Measurements from ENCODE around the gene KLHL7. TPM values are rescaled to one million over a fixed set of nuclear protein-coding genes. Genes with fewer than 3 reads are reported as not detected.
"Not testable (repeated sequence)": the region's sequence is repeated elsewhere in the genome, so short reads cannot be mapped to it uniquely, and the experiment has no call there.

Gene KLHL7
- polyA plus RNA-seq, 1 donor = 28.6 TPM

GRCh38 chr7:23123007-23123406 is 17.4 kb downstream of the KLHL7 start:
- DNase-seq = no peak
- Histone ChIP-seq H3K27me3 (ENCODE audit: control insufficient read depth, insufficient read depth, low read length) (no peaks in the 10 kb centered on the region), H3K4me3 (ENCODE audit: low read length) (no peak overlapping the region), H3K4me1 (ENCODE audit: control insufficient read depth, insufficient read depth, low read length) (no peaks in the 10 kb centered on the region), H3K9me3 (ENCODE audit: control insufficient read depth, low read depth, low read length) (no peaks in the 10 kb centered on the region), H3K27ac (ENCODE audit: low read length) (no peak overlapping the region), H3K36me3 (ENCODE audit: control insufficient read depth, insufficient read depth, low read length) (peaks cover 26% of the 10 kb centered on the region)
- WGBS (ENCODE audit: insufficient coverage, low lambda C conversion rate) = 100% methylated on average over 1 of the region's 2 CpGs

GRCh38 chr7:23123465-23123864 is 17.9 kb downstream of the KLHL7 start:
- Histone ChIP-seq H3K36me3 (ENCODE audit: control insufficient read depth, insufficient read depth, low read length) (peaks cover 24% of the 10 kb centered on the region), H3K9me3 (ENCODE audit: control insufficient read depth, low read depth, low read length) (no peaks in the 10 kb centered on the region), H3K27me3 (ENCODE audit: control insufficient read depth, insufficient read depth, low read length) (no peaks in the 10 kb centered on the region), H3K27ac (ENCODE audit: low read length) (no peak overlapping the region), H3K4me3 (ENCODE audit: low read length) (no peak overlapping the region), H3K4me1 (ENCODE audit: control insufficient read depth, insufficient read depth, low read length) (no peaks in the 10 kb centered on the region)
- 83% methylated on average over 3 of the region's 5 CpGs for WGBS (ENCODE audit: insufficient coverage, low lambda C conversion rate)
- DNase-seq = no peak

GRCh38 chr7:23129036-23129435 is 23.5 kb downstream of the KLHL7 start:
- Histone ChIP-seq H3K27ac (ENCODE audit: low read length) (no peak overlapping the region), H3K4me1 (ENCODE audit: control insufficient read depth, insufficient read depth, low read length) (no peaks in the 10 kb centered on the region), H3K9me3 (ENCODE audit: control insufficient read depth, low read depth, low read length) (no peaks in the 10 kb centered on the region), H3K27me3 (ENCODE audit: control insufficient read depth, insufficient read depth, low read length) (no peaks in the 10 kb centered on the region), H3K36me3 (ENCODE audit: control insufficient read depth, insufficient read depth, low read length) (peaks cover 26% of the 10 kb centered on the region), H3K4me3 (ENCODE audit: low read length) (no peak overlapping the region)
- no peak for DNase-seq
- no CpG with 5 or more reads among the region's 4 CpGs for WGBS (ENCODE audit: insufficient coverage, low lambda C conversion rate)

- not testable (repeated sequence) for H3K27ac ChIP-seq (ENCODE audit: low read length); H3K4me1 ChIP-seq (ENCODE audit: control insufficient read depth, insufficient read depth, low read length); DNase-seq; H3K27me3 ChIP-seq (ENCODE audit: control insufficient read depth, insufficient read depth, low read length); H3K4me3 ChIP-seq (ENCODE audit: low read length); H3K9me3 ChIP-seq (ENCODE audit: control insufficient read depth, low read depth, low read length)
- WGBS (ENCODE audit: insufficient coverage, low lambda C conversion rate) = no CpG with 5 or more reads among the region's 2 CpGs
- peaks cover 13% of the 10 kb centered on the region for H3K36me3 ChIP-seq (ENCODE audit: control insufficient read depth, insufficient read depth, low read length)
These were observed 26.2 kb downstream of the KLHL7 start for GRCh38 chr7:23131799-23132198.

GRCh38 chr7:23133797-23134196 is 28.2 kb downstream of the KLHL7 start:
- Histone ChIP-seq H3K9me3 (ENCODE audit: control insufficient read depth, low read depth, low read length) (no peaks in the 10 kb centered on the region), H3K36me3 (ENCODE audit: control insufficient read depth, insufficient read depth, low read length) (peaks cover 7% of the 10 kb centered on the region), H3K27me3 (ENCODE audit: control insufficient read depth, insufficient read depth, low read length) (no peaks in the 10 kb centered on the region), H3K27ac (ENCODE audit: low read length) (no peak overlapping the region), H3K4me1 (ENCODE audit: control insufficient read depth, insufficient read depth, low read length) (no peaks in the 10 kb centered on the region), H3K4me3 (ENCODE audit: low read length) (no peak overlapping the region)
- DNase-seq = no peak

- DNase-seq = peak in 1 of 2 donors; percentile 2
- H3K27me3 ChIP-seq (ENCODE audit: control insufficient read depth, insufficient read depth, low read length) = no peaks in the 10 kb centered on the region
- peaks cover under 1% of the 10 kb centered on the region for H3K36me3 ChIP-seq (ENCODE audit: control insufficient read depth, insufficient read depth, low read length)
- WGBS (ENCODE audit: insufficient coverage, low lambda C conversion rate) = no CpG with 5 or more reads among the region's 1 CpG
- H3K27ac ChIP-seq (ENCODE audit: low read length) = no peak overlapping the region
- no peaks in the 10 kb centered on the region for H3K4me1 ChIP-seq (ENCODE audit: control insufficient read depth, insufficient read depth, low read length)
- H3K9me3 ChIP-seq (ENCODE audit: control insufficient read depth, low read depth, low read length) = no peaks in the 10 kb centered on the region
- H3K4me3 ChIP-seq (ENCODE audit: low read length) = no peak overlapping the region
These were observed 30.2 kb downstream of the KLHL7 start for GRCh38 chr7:23135755-23136154.

- DNase-seq = no peak
- no peaks in the 10 kb centered on the region for H3K9me3 ChIP-seq (ENCODE audit: control insufficient read depth, low read depth, low read length)
- H3K27ac ChIP-seq (ENCODE audit: low read length) = no peak overlapping the region
- H3K4me3 ChIP-seq (ENCODE audit: low read length) = no peak overlapping the region
- H3K27me3 ChIP-seq (ENCODE audit: control insufficient read depth, insufficient read depth, low read length) = no peaks in the 10 kb centered on the region
- WGBS (ENCODE audit: insufficient coverage, low lambda C conversion rate) = no CpG with 5 or more reads among the region's 1 CpG
- no peaks in the 10 kb centered on the region for H3K4me1 ChIP-seq (ENCODE audit: control insufficient read depth, insufficient read depth, low read length)
- H3K36me3 ChIP-seq (ENCODE audit: control insufficient read depth, insufficient read depth, low read length) = peaks cover 5% of the 10 kb centered on the region
These were observed 30.6 kb downstream of the KLHL7 start for GRCh38 chr7:23136216-23136615.

- H3K9me3 ChIP-seq (ENCODE audit: control insufficient read depth, low read depth, low read length) = no peaks in the 10 kb centered on the region
- H3K27me3 ChIP-seq (ENCODE audit: control insufficient read depth, insufficient read depth, low read length) = no peaks in the 10 kb centered on the region
- 100% methylated on average over 2 of the region's 6 CpGs for WGBS (ENCODE audit: insufficient coverage, low lambda C conversion rate)
- DNase-seq = no peak
- H3K27ac ChIP-seq (ENCODE audit: low read length) = no peak overlapping the region
- no peaks in the 10 kb centered on the region for H3K4me1 ChIP-seq (ENCODE audit: control insufficient read depth, insufficient read depth, low read length)
- peaks cover 28% of the 10 kb centered on the region for H3K36me3 ChIP-seq (ENCODE audit: control insufficient read depth, insufficient read depth, low read length)
- no peak overlapping the region for H3K4me3 ChIP-seq (ENCODE audit: low read length)
These were observed 52.1 kb downstream of the KLHL7 start for GRCh38 chr7:23157679-23158078.

GRCh38 chr7:23158546-23158945 is 53.0 kb downstream of the KLHL7 start:
- H3K36me3 ChIP-seq (ENCODE audit: control insufficient read depth, insufficient read depth, low read length) = peaks cover 21% of the 10 kb centered on the region
- DNase-seq = no peak
- no peaks in the 10 kb centered on the region for H3K9me3 ChIP-seq (ENCODE audit: control insufficient read depth, low read depth, low read length)
- no peaks in the 10 kb centered on the region for H3K27me3 ChIP-seq (ENCODE audit: control insufficient read depth, insufficient read depth, low read length)
- no peak overlapping the region for H3K4me3 ChIP-seq (ENCODE audit: low read length)
- no peak overlapping the region for H3K27ac ChIP-seq (ENCODE audit: low read length)
- H3K4me1 ChIP-seq (ENCODE audit: control insufficient read depth, insufficient read depth, low read length) = no peaks in the 10 kb centered on the region
- WGBS (ENCODE audit: insufficient coverage, low lambda C conversion rate) = no CpG with 5 or more reads among the region's 2 CpGs

GRCh38 chr7:23161482-23161881 is 55.9 kb downstream of the KLHL7 start:
- Histone ChIP-seq H3K27me3 (ENCODE audit: control insufficient read depth, insufficient read depth, low read length) (no peaks in the 10 kb centered on the region), H3K4me3 (ENCODE audit: low read length) (no peak overlapping the region), H3K9me3 (ENCODE audit: control insufficient read depth, low read depth, low read length) (no peaks in the 10 kb centered on the region), H3K36me3 (ENCODE audit: control insufficient read depth, insufficient read depth, low read length) (peaks cover 13% of the 10 kb centered on the region), H3K4me1 (ENCODE audit: control insufficient read depth, insufficient read depth, low read length) (no peaks in the 10 kb centered on the region), H3K27ac (ENCODE audit: low read length) (no peak overlapping the region)
- DNase-seq = no peak
- WGBS (ENCODE audit: insufficient coverage, low lambda C conversion rate) = no CpG with 5 or more reads among the region's 1 CpG

- 100% methylated on average over 1 of the region's 3 CpGs for WGBS (ENCODE audit: insufficient coverage, low lambda C conversion rate)
- H3K4me1 ChIP-seq (ENCODE audit: control insufficient read depth, insufficient read depth, low read length) = no peaks in the 10 kb centered on the region
- H3K27ac ChIP-seq (ENCODE audit: low read length) = no peak overlapping the region
- no peak for DNase-seq
- H3K27me3 ChIP-seq (ENCODE audit: control insufficient read depth, insufficient read depth, low read length) = no peaks in the 10 kb centered on the region
- no peaks in the 10 kb centered on the region for H3K9me3 ChIP-seq (ENCODE audit: control insufficient read depth, low read depth, low read length)
- no peak overlapping the region for H3K4me3 ChIP-seq (ENCODE audit: low read length)
- H3K36me3 ChIP-seq (ENCODE audit: control insufficient read depth, insufficient read depth, low read length) = peaks cover 9% of the 10 kb centered on the region
These were observed 59.3 kb downstream of the KLHL7 start for GRCh38 chr7:23164846-23165245.
